ENCODE data around the gene IFNLR1.

IFNLR1 gene

DNA sequence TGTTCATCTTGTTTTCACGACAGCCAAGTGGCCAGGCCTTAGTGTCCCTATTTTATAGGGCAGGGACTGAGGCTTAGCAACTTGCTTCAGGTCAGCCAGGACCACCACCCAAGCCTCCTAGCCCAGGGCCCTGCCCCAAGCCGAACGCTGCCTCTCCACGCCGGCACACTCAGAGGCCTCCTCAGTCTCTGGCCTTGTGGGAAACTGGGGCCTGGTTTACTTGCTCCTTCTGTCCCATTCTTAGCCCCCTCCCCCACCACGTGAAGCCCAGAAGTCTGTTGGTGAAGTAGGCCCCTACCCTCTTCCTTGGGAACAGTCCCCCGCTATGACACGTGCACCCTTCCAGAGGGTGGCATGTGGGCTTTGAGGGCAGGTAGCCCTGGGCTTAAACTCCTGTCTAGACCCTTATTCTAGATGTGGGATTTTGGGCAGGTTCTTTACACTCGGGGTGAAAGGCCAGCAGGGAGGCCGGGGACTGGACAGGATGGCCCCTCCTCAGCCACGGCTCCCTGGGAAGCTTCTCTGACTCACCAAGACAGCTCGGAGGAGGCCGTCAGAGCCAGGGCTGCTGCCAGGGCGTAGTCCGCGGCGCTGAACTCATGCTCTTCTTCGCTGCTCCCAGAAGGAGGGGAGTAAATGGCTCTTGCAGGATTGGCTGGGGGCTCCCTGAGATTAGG lies 79.5 kb downstream of the IFNLR1 start:
- DNase-seq: no peak

DNA sequence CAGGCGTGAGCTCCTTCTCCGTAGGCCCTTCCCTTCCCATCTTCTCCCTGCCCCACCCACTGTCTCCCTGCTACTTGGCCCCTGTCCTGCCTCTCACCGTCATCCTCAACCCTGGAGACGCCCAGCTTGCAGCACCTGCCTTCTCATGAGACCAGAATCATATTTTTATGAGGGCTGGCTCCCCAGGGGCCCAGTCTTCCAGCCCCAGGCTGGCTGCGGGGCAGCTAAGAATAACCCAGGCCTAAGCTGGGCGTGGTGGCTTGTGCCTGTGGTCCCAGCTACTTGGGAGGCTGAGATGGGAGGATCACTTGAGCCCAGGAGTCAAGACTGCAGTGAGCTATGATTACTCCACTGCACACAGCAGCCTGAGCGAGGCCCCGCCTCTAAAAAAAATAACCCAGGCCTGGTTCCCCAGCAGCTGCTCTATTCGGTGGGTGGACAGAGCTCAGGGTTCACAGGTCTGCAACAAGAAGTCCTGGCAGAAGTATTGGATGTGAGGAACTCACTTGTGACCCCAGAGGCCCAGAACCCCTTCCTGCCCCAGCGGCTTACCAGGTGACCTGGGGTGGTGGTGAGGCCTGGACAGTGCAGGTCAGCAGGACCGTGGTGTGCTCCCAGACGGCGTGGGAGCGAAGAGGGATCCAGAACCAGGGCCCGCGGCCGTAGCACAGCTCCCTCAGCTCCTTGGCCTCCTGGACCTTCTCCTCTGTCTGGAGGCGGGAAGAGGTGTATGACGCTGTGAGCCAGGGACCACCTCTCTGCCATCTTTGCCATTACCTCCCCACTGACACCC lies 81.5 kb downstream of the IFNLR1 start:
- DNase-seq: no peak

DNA sequence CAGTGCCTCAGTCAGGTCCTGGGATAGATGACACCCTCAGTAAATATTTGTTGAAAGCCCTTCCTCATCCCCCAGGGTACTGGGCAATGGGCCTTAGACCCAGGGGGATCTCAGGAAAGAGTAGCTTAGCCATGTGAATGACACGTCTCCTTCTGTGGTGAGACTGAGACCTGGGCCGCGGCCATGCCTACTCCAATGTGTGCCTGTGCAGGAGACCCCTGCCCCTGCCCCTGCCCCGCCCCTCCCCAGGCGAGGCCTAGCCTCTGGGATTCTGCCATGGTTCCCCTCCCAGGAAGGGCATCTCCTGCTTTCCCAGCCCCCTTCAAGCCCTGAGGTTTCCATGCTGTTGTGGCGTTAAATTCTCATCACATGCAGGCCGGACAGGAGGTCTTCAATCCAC lies 82.2 kb downstream of the IFNLR1 start:
- no peak for DNase-seq
